NT2/D1 (cell line): ENCODE measurements around the gene PDAP1.

Source experiments
- YY1 ChIP-seq: IDR thresholded peaks from 2 replicates; pipeline ENCODE4 v1.6.1; 2011; ENCODE audit not compliant: insufficient read length, insufficient read depth
- ZNF274 ChIP-seq: IDR thresholded peaks from 2 replicates; pipeline ENCODE4 v1.6.1; 2011; ENCODE audit warnings: mild to moderate bottlenecking, low read depth, low read length

GRCh38 chr7:99392046-99392445, 16.4 kb downstream of the PDAP1 start:
- no peak for TF ChIP-seq ZNF274
- no peak for TF ChIP-seq YY1
